ENCODE data around the gene SLC12A7. TPM values are rescaled to one million over a fixed set of nuclear protein-coding genes. Genes with fewer than 3 reads are reported as not detected.
A peak's percentile ranks its signal among the peaks of the same experiment; 100 is the strongest.

The SLC12A7 gene
- total and polyA plus RNA-seq, 2 of the 13 experiments (the other 11 are each of a cell fraction or from before 2014, with no cell fraction given), result 14.0 to 18.5 TPM

DNA sequence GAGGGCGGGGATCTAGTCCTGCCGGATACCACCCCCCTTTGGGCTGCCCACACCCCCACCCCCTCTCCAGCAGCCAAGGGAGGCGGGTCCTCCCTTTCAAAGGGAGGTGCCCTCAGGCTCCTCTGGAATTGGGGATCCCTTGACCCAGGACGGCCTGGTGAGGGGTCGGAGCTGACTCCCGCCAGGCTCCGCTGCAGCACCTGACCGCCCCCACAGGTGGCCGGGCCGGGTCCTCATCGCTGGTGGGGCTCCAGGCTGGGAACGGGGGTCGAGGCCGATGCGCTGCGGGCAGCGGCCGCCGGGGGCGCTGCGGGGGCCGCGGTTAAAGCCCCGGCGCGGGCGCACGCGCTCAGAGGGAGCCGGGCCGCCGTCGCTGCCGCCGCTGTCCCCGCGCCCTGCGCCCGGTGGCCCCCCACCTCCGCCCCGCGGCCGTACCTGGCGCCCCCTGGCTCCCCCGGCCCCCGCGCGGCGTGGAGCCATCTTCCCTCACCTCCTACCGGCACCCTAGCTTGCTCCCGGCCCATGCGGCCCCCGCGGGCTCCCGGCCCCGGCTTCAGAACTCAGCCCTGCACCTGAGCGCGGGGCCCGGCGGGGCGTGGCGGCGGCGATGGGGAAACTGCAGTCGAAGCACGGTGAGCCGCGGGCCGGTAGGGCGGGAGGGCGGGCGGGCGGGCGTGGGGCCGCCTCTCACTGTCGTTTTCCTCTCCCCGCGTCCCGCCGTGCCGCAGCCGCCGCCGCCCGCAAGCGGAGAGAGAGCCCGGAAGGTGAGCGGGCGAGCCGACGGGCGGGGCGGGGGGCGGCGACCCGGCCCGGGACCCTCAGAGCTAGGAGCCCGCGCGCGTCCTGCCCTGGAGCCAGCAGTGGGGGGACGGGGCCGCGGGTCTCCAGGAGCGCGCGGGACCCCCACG lies 103.2 kb downstream of the SLC12A7 start, which contains the start of gene NKD2 (continued):
- TF ChIP-seq, protein P1, sequence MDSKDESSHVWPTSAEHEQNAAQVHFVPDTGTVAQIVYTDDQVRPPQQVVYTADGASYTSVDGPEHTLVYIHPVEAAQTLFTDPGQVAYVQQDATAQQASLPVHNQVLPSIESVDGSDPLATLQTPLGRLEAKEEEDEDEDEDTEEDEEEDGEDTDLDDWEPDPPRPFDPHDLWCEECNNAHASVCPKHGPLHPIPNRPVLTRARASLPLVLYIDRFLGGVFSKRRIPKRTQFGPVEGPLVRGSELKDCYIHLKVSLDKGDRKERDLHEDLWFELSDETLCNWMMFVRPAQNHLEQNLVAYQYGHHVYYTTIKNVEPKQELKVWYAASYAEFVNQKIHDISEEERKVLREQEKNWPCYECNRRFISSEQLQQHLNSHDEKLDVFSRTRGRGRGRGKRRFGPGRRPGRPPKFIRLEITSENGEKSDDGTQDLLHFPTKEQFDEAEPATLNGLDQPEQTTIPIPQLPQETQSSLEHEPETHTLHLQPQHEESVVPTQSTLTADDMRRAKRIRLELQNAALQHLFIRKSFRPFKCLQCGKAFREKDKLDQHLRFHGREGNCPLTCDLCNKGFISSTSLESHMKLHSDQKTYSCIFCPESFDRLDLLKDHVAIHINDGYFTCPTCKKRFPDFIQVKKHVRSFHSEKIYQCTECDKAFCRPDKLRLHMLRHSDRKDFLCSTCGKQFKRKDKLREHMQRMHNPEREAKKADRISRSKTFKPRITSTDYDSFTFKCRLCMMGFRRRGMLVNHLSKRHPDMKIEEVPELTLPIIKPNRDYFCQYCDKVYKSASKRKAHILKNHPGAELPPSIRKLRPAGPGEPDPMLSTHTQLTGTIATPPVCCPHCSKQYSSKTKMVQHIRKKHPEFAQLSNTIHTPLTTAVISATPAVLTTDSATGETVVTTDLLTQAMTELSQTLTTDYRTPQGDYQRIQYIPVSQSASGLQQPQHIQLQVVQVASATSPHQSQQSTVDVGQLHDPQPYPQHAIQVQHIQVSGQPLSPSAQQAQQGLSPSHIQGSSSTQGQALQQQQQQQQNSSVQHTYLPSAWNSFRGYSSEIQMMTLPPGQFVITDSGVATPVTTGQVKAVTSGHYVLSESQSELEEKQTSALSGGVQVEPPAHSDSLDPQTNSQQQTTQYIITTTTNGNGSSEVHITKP (CRISPR knock-in tag; IDR thresholded peaks at IDR 0.05; ENCODE audit: low read depth), result no peak
- no peak for TF ChIP-seq ZFY (CRISPR knock-in tag; IDR thresholded peaks at IDR 0.05)

DNA sequence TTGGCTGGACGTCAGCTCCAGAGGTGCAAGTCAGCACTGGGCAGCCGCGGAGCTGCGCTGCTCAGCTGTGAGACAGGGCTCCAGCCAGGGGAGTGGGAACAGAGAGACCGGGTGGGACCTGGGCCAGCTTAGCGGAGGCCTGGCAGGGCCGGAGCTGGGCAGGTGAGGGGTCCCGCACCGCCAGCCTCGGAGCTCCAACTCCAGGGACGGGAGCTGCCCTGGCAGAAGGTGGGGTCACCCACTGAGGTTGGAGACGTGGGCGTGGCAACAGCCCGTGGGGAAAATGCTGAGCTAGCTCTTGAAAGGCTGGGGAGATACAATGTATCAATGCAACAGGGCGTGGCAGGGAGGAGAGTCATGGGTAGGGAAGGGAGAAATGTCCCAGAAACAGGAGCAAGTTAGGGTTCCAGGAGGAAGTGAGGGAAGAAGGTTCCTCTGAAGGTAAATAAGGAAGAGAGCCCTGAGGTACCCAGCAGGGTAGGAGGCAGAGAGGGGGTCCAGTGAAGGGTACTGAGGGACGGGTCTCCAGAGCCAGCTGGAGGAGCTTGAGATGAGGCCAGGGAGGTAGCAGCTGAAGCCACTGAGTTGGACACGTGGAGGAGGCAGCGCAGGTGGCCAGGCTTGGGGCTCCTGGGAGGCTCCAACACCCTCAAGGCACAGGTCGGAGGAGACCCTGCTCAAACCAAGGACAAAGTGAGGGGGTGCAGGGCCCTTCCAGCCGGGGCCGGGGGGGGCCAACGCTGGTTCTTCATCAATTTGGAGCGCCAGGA lies 104.0 kb downstream of the SLC12A7 start:
- Histone ChIP-seq H3K27ac (ENCODE audit: extremely low read length, insufficient read depth, low read length) (no peak overlapping the region), H3K79me2 (ENCODE audit: insufficient read depth, low read length) (no peaks in the 10 kb centered on the region), H4K20me1 (ENCODE audit: insufficient read depth, low read length) (0 out of 2 replicates have a peak, but pooled peaks cover 3% of the 10 kb centered on the region), H3K4me2 (ENCODE audit: low read depth, low read length) (no peak overlapping the region), H2AFZ (ENCODE audit: low read length) (no peak overlapping the region), H3K36me3 (replicated peaks in 1 of 2; ENCODE audit: control insufficient read depth in 1 of 2, insufficient read depth in 2 of 2, low read length in 2 of 2) (no peaks in the 10 kb centered on the region), H3K4me3 (replicated peaks in 1 of 3; ENCODE audit: insufficient read depth in 1 of 3, low read depth in 2 of 3, low read length in 3 of 3) (no peak overlapping the region), H3K9me3 (ENCODE audit: low read length) (no peaks in the 10 kb centered on the region), H3K4me1 (ENCODE audit: insufficient read depth, low read length) (peaks cover 58% of the 10 kb centered on the region), H3K9ac (ENCODE audit: insufficient read depth, low read depth, low read length) (no peak overlapping the region), H3K27me3 (ENCODE audit: control insufficient read depth in 1 of 2, insufficient read depth in 2 of 2, low read length in 2 of 2) (peaks cover 7 to 57% of the 10 kb centered on the region in 2 experiments)
- DNase-seq (ENCODE audit: low spot score) (no peak), ATAC-seq (no peak), FAIRE-seq (no peak)
- BruUV-seq (replicated peaks), result no TSS peak
- ChIA-PET CTCF (ENCODE audit: low intra/inter-chr PET ratio, low total read pairs) (interaction anchor here (0.8 to 4.0 kb wide), 2 partner anchors 11 to 85 kb away, joined by 3 to 34 read pairs; no protein-coding TSS in a partner anchor), POLR2A (interaction anchor here (1.2 kb wide), 1 partner anchor 154 kb away, joined by 3 read pairs; no protein-coding TSS in a partner anchor)
- 49% methylated on average over 15 of the region's 23 CpGs for WGBS (ENCODE audit: low lambda C conversion rate)
- intact Hi-C loops (cut with micrococcal nuclease; ENCODE audit: unreplicated experiment), result no loop called here
- TF ChIP-seq ZNF558 (CRISPR knock-in tag; IDR thresholded peaks at IDR 0.05; ENCODE audit: borderline replicate concordance) (no peak), MAFK (conservative IDR thresholded peaks at IDR 0.05 in 1 of 2, IDR thresholded peaks at IDR 0.05 in 1 of 2; ENCODE audit: low read length in 2 of 2) (0 out of 4 replicates have a peak, but pooled peaks of 1 of the 2 experiments have one; percentile 6)
- in situ Hi-C loops (cut with HindIII; ENCODE audit: extremely low pct_ligation_motif_present, low pct_unique_long_range_greater_than_20kb), result no loop called here
